ENCODE data around the gene CEP68. TPM values are rescaled to one million over a fixed set of nuclear protein-coding genes. Genes with fewer than 3 reads are reported as not detected.

Gene CEP68
- total and polyA plus RNA-seq, 2 donors (not counting 1 experiment from before 2014, with no cell fraction given), result 8.5 to 12.7 TPM

GRCh38 chr2:65093211-65093610 is 37.0 kb downstream of the CEP68 start:
- Histone ChIP-seq H2AFZ (ENCODE audit: low read length) (no peak overlapping the region), H3K79me2 (ENCODE audit: control insufficient read depth, insufficient read depth, low read length) (peaks cover 67% of the 10 kb centered on the region), H3K4me1 (ENCODE audit: control insufficient read depth, extremely low read depth, insufficient read depth, low read length) (no peaks in the 10 kb centered on the region), H3K4me2 (ENCODE audit: extremely low read depth, insufficient read depth, low read length) (no peak overlapping the region), H3K27me3 (ENCODE audit: control insufficient read depth, insufficient read depth, low read length) (no peaks in the 10 kb centered on the region), H3K9ac (ENCODE audit: insufficient read depth, low read length) (no peak overlapping the region), H4K20me1 (ENCODE audit: control insufficient read depth, extremely low read depth, insufficient read depth, low read length) (peaks cover 5% of the 10 kb centered on the region), H3K36me3 (ENCODE audit: control insufficient read depth, insufficient read depth, low read length) (peaks cover 9% of the 10 kb centered on the region), H3K4me3 (replicated peaks in 1 of 4; ENCODE audit: control extremely low read depth in 1 of 4, insufficient read depth in 1 of 4, low read depth in 3 of 4, low read length in 4 of 4) (no peak overlapping the region), H3K9me3 (ENCODE audit: control insufficient read depth, insufficient read depth, low read depth, low read length) (no peaks in the 10 kb centered on the region), H3K27ac (ENCODE audit: insufficient read depth, low read length) (no peak overlapping the region)
- TF ChIP-seq EZH2 (IDR thresholded peaks at IDR 0.05; ENCODE audit: low read length, missing control alignments), result no peak
- no peak for TF ChIP-seq CTCF (conservative IDR thresholded peaks at IDR 0.05 in 1 of 2, IDR thresholded peaks at IDR 0.05 in 1 of 2; ENCODE audit: low read depth in 1 of 2, low read length in 2 of 2)
- DNase-seq (ENCODE audit: low read depth in 2 of 2), result no peak

- TF ChIP-seq CTCF (conservative IDR thresholded peaks at IDR 0.05 in 1 of 2, IDR thresholded peaks at IDR 0.05 in 1 of 2; ENCODE audit: low read depth in 1 of 2, low read length in 2 of 2) (no peak), EZH2 (IDR thresholded peaks at IDR 0.05; ENCODE audit: low read length, missing control alignments) (no peak)
- Histone ChIP-seq H3K27me3 (ENCODE audit: control insufficient read depth, insufficient read depth, low read length) (no peaks in the 10 kb centered on the region), H3K36me3 (ENCODE audit: control insufficient read depth, insufficient read depth, low read length) (peaks cover 5% of the 10 kb centered on the region), H3K4me2 (ENCODE audit: extremely low read depth, insufficient read depth, low read length) (no peak overlapping the region), H2AFZ (ENCODE audit: low read length) (no peak overlapping the region), H3K4me1 (ENCODE audit: control insufficient read depth, extremely low read depth, insufficient read depth, low read length) (no peaks in the 10 kb centered on the region), H3K27ac (ENCODE audit: insufficient read depth, low read length) (no peak overlapping the region), H4K20me1 (ENCODE audit: control insufficient read depth, extremely low read depth, insufficient read depth, low read length) (peaks cover 5% of the 10 kb centered on the region), H3K4me3 (replicated peaks in 1 of 4; ENCODE audit: control extremely low read depth in 1 of 4, insufficient read depth in 1 of 4, low read depth in 3 of 4, low read length in 4 of 4) (no peak overlapping the region), H3K9ac (ENCODE audit: insufficient read depth, low read length) (no peak overlapping the region), H3K79me2 (ENCODE audit: control insufficient read depth, insufficient read depth, low read length) (peaks cover 73% of the 10 kb centered on the region), H3K9me3 (ENCODE audit: control insufficient read depth, insufficient read depth, low read depth, low read length) (no peaks in the 10 kb centered on the region)
- peak in 1 of 2 donors; percentile 49 for DNase-seq (ENCODE audit: low read depth in 2 of 2)
Observed at GRCh38 chr2:65096948-65097347, 40.7 kb downstream of the CEP68 start.

GRCh38 chr2:65097844-65098243 is 41.6 kb downstream of the CEP68 start:
- Histone ChIP-seq H3K9me3 (ENCODE audit: control insufficient read depth, insufficient read depth, low read depth, low read length) (no peaks in the 10 kb centered on the region), H3K79me2 (ENCODE audit: control insufficient read depth, insufficient read depth, low read length) (peaks cover 69% of the 10 kb centered on the region), H3K9ac (ENCODE audit: insufficient read depth, low read length) (no peak overlapping the region), H3K27ac (ENCODE audit: insufficient read depth, low read length) (no peak overlapping the region), H2AFZ (ENCODE audit: low read length) (no peak overlapping the region), H3K4me2 (ENCODE audit: extremely low read depth, insufficient read depth, low read length) (no peak overlapping the region), H3K4me3 (replicated peaks in 1 of 4; ENCODE audit: control extremely low read depth in 1 of 4, insufficient read depth in 1 of 4, low read depth in 3 of 4, low read length in 4 of 4) (no peak overlapping the region), H4K20me1 (ENCODE audit: control insufficient read depth, extremely low read depth, insufficient read depth, low read length) (peaks cover 5% of the 10 kb centered on the region), H3K36me3 (ENCODE audit: control insufficient read depth, insufficient read depth, low read length) (peaks cover 5% of the 10 kb centered on the region), H3K27me3 (ENCODE audit: control insufficient read depth, insufficient read depth, low read length) (no peaks in the 10 kb centered on the region), H3K4me1 (ENCODE audit: control insufficient read depth, extremely low read depth, insufficient read depth, low read length) (no peaks in the 10 kb centered on the region)
- no peak for DNase-seq (ENCODE audit: low read depth in 2 of 2)
- no peak for TF ChIP-seq EZH2 (IDR thresholded peaks at IDR 0.05; ENCODE audit: low read length, missing control alignments)
